Middle frontal gyrus (tissue), 1 donor: ENCODE data around the gene TNN.
A peak's percentile ranks its signal among the peaks of the same experiment; 100 is the strongest.

ENCODE experiments used
- DNase-seq: peaks from one replicate; pipeline ENCODE4 v3.0.0-alpha.2; 2015; ENCODE audit warnings: low spot score; ENCODE audit errors: extremely low spot score

The TNN gene

DNA sequence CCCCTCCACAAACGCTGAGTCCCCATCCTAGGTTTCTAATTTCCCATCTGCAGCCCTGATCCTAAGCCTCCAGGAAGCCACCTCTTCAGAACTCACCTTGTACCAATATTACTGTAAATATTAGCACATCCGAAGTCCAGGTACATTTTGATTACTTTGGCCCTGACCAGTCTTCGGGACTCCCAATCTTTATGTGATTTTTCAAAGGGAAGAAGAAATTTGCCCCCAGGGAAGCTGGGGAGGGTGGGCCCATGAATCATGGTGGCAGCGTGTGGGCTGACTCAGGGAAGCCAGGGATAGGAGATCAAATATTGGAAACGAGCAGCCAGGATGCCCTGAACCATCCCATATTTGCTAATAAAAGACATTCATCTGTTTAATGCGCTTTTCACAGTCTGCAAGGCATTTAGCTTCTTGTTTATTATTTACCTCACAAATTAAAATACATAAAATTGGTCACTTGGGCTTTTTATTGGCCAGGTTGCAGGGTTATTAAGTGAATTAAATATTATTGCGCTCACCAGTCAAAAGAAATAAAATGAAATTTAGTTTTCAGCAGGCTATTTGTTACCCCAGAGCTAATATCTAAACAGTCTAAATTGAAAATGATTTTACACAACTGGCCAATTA, 78.4 kb downstream of the TNN start:
- DNase-seq: no peak

DNA sequence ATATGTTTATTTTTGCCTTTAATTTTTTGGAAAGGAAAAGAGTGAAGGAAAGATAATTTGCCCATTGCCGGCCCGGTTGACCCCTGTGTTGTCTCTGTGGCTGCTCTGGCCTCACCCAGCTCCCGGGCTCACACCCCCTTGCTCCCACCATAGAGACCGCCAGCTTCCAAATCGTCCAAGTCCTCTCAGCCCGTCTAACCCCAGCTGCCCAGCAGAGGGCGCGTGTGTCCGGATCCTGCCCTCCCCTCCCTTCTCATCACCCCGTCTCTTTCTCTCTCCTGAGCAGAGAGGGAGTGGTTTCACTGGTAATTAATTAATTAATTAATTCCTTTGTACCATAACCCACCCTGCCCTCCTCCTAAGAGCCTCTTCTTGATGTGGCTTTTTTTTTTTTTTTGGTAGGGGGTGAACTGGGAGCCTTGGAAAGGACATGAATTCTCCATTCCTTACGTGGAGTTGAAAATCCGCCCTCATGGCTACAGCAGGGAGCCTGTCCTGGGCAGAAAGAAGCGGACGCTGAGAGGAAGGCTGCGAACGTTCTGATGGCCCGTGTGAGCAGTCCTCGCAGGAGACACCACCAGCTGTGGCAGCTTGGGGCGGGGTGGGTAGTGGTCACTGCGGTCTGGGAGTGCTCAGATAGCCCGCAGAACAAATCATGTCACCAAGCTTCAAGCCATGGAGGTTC, 79.0 kb downstream of the TNN start:
- no peak for DNase-seq

DNA sequence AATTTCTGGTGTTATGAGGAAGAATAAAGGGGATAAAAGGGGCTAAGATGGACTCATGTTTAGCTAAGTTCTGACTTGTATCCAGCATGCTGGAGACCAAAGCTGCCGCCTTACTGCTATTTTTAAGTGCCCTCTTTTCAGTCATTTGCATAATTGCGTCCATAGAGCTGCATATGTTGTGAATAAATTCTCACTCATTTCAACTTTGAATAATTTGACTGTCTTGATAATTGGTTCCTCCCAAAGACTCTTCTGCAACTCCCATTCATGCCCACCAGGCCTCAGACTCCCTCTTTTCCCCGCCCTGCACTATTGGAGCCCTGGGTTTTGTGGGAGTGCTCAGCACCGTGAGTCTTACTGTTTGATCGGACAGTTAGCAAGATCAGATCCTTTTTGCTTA, 79.9 kb downstream of the TNN start:
- DNase-seq: no peak

- no peak for DNase-seq
These were observed 80.4 kb downstream of the TNN start for GRCh38 chr1:175148068-175148467.

DNA sequence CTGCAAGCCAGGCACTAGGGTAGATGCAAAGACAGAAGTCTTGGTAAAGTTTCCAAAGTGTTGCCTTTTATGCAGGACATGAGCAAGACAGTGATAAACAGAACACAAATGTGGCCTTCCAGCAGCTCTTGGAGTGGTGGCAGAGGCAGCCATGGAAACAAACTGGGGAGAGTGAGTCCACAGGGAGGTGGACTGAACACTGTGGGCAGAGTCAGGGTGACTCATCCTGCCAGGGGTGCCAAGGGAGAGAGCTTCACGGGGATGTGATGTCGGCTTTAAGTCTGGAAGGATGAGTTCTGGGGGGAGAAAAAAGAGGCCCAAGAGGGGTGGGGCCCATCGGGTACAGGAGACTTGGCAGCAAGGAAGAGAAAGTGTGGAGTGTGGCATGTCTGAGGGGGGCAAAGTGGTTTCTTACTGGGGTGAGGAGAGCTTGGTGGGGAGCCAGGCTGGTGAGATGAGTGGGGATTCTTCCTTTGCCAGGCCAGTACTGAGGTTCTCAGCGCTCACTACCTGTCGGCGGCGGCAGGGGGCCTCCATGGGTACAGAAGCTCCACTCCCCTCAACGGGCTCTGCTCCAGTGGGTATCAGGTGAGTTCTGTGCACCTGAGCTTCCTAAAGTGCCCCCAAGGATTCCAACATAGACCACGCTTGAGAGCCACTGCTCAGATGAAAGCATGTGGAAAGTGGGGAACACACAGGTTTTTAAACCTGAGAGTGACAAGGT, 83.1 kb downstream of the TNN start:
- peak; percentile 15 for DNase-seq

GRCh38 chr1:175152006-175152652, 84.5 kb downstream of the TNN start:
- no peak for DNase-seq

DNA sequence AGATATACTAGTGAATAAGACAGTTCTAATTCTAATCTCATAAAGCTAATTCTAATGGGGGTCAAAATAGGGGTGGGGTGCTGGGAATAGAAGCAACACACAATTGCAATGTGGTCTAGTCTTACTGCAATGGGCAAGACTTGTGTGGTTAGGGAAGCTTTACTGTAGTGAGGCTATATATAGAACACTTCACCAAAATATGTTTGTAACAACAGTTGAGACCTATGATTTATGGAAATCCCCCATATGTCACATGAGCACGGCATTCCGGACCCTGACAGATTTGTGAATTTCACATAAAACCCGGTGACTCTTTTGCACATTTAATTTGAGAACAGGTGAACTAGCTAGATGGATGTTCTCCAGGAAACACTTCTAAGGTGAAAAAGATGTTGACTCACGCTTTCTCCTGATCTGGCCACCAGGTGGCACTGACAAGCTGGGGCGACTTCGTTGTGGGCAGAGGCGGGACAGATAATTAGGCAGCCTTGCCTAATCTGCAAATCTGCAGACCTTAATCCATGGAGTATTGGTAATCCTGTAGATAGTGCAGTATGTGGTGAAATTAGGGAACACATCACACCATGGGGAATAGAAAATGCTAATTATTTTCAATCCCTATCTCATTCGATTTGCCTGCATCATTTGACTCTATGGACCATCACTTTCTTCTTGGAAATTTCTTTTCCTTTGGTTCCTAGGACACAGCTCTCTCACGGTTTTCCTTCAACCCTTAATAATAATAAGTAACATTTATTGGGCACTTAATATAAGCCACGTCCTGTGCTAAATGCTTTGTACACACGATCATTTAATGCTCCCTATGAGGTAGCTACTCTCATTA, 87.2 kb downstream of the TNN start:
- DNase-seq: no peak

GRCh38 chr1:175155473-175155856, 87.8 kb downstream of the TNN start:
- no peak for DNase-seq

GRCh38 chr1:175155936-175156335, 88.3 kb downstream of the TNN start:
- DNase-seq: no peak

- no peak for DNase-seq
These were observed 89.6 kb downstream of the TNN start for GRCh38 chr1:175157200-175157599.

DNA sequence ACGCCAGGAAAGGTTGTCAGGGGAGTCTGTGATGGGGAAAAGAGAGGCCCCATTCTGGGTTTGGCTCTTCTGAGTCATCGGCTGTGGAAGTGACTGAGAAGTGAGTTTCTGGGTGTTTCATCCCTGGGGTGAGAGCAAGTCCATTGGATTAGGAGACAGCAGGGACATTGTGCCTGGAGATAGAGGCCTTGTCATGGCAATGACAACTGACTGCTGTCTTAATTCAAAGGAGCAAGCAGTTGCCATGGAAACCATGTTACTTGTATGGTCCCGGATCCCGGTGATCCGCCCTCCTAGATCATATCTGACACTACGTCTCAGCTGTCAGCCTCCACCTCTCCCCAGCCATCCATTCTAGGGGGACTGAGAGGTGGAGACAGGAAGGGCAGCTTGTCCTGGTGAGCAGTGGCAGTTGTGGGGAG, 90.5 kb downstream of the TNN start:
- DNase-seq: no peak

- no peak for DNase-seq
These were observed 95.3 kb downstream of the TNN start for GRCh38 chr1:175162955-175163354.

DNA sequence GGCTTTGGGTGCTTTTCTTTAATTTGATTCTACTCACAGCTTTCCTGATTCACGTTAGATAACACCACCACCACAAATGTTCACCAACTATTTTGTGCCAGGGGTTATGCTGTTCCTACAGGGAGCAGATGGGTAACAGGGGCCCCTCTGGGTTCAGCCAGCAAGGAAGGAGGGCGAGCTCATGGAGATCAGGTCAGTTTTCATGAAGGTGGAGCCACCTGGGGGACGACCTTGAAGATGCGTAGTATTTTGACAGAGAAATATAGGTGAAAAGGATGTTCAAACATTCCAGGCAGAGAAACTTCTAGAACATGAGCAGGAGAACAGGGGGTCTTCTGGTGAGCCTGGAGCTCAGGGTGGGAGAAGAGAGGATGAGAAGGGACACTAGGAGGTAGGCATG, 96.1 kb downstream of the TNN start:
- no peak for DNase-seq

- DNase-seq: no peak
These were observed 97.1 kb downstream of the TNN start for GRCh38 chr1:175164751-175165150.

- DNase-seq: no peak
These were observed 99.1 kb downstream of the TNN start for GRCh38 chr1:175166746-175167145.

DNA sequence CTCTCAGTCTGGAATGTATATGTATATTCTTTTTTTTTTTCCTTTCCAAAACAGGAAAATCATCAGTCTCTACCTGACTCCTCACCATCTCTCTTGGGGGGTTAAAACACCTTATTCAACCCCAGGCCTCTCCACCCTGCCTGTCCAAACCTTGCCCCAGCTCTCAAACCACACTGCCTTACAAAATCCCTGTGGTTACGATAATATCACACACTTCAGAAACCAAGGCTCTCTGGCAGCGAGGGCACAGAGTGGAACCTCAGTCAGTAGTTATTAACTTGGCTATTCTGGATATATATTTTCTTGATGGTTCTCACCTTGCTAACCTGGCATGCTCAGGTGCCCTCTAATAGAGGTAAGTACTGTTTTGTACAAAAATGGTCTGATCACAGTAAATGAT, 100.2 kb downstream of the TNN start:
- no peak for DNase-seq

- DNase-seq: no peak
These were observed 101.1 kb downstream of the TNN start for GRCh38 chr1:175168782-175169181.

- DNase-seq: no peak
These were observed 101.8 kb downstream of the TNN start for GRCh38 chr1:175169286-175170018.

DNA sequence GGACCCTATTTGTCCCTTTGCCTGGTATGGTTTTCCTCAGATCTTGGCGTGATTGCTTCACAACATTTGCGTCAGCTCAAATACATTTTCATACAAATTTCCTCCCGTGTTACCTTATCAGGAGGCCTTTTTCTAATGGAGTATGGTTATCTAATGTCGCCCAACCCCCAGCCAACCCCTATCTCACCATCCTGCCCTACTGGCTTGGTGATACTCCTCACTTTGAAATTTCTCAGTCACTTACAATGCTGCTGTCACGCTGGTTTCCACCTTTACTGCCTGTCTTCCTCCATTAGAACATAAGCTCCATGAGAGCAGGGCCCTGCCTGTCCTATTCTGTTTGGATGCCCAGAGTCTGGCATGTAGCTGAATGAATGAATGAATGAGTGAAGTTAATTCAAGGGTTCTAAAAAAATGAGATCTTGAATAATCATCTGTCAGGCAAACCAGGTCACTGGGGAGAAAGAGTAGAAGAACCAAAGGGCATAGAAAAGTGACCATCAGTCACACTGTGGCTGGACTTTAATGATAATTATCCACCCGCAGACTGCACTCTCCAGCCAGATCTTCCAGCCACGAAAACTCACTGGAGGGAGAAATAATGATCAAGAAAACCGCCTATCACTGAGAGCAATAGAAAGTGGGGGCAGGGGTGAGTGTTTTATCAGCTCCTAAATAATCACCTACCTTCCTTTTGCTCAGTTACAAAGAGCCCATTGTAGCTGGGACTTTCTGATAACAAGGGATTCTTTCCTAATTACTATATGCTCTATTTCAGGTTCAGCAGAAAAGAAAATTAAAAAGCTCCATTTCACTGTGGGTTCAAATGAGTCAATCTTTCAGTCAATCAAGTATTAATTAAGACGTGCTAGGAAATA, 103.6 kb downstream of the TNN start:
- no peak for DNase-seq

GRCh38 chr1:175172503-175172902, 104.9 kb downstream of the TNN start:
- no peak for DNase-seq
